Measurements from ENCODE around the gene RPL32.
"Not testable (repeated sequence)": the region's sequence is repeated elsewhere in the genome, so short reads cannot be mapped to it uniquely, and the experiment has no call there.

Gene RPL32

DNA sequence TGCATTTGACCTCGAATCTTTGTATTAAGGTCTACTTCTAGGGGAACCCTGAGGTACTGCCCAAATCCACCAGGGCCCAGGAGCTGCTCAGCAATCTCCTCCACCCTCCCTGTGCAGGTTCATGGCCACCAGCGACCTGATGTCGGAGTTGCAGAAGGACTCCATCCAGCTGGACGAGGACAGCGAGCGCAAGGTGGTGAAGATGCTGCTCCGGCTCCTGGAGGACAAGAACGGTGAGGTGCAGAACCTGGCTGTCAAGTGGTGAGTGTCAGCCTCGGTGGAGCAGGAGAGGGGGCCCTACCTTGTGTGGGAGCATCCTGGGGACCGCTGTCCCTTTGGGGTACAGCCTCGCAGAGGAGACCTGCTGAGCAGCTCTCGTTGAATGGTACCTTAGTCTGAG lies 38.0 kb downstream of the RPL32 start:
- no peak for DNase-seq

DNA sequence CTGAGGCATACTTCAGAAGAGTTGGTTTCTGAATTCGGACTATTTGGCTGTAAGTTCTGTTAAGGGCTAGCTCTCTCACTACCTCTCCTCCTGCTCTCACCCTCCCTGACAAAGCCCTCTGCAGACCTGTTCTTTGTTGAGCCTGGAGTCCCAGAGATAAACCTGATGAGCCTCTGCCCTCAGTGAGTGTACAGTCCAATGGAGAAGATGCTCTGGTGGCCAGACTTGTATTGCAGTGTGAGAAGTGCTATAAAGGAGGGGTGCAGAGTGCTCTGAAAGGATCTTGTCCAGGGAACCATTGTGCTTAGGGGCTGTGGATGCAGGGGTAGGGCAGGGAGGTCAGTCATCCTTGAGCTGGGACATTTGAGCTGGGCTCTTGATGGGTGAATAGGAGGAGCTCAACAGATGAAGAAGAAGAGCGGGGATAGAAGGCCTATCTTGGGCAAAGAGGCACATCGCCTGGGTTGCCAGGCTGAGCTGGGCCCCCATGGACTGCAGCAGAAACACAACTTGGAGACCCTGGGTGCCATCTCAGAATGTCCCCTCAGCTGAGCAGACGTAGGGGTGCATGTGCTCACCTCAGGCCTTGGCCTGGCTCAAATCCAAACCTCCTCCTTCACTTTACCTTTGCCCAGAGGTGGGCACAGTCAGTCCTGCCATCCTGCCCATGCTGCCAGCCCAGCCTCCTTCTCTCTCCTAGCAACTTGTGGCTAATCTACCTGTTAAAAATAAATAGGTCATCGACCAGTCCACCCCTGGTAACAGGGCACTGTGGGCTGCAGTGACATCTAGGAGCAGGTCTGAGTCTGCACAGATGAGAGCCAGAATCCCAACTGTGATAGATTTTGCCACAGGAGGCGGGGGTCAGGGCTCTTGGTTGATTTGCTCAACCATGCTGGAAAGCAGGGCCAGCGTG lies 41.6 kb downstream of the RPL32 start:
- DNase-seq, result no peak

- DNase-seq, result no peak
These were observed 42.7 kb downstream of the RPL32 start for GRCh38 chr3:12798559-12799179.

DNA sequence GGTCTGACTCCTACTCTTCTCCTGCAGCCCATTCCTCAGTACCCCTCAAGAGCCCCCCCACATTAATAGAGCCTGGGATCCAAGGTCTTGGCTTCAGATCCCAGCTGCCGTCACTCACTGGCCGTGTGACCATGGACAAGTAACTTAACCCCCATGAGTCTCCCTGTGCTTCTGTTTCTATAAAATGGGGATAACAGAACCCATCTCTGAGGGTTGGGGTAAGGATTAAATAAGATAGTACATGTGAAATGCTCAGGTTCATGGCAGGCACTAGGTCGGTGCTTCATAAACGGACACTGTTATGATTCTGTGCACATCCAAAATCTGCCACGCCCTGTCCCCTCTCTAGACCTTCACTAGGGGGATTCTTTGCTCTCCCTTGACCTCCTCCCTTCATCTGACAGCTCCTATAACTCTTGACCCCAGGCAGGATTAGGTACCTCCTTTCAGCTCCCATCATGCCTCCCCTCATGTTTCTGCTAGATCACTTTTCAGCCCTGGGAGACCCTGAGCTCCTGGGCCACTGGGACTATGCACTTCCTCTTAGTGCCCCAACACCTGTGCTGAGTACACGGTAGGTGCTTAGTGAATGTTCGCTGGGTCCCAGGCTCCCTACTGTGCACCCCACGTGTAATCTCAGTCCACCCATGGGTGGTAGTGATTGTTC lies 43.3 kb downstream of the RPL32 start:
- DNase-seq, result no peak

DNA sequence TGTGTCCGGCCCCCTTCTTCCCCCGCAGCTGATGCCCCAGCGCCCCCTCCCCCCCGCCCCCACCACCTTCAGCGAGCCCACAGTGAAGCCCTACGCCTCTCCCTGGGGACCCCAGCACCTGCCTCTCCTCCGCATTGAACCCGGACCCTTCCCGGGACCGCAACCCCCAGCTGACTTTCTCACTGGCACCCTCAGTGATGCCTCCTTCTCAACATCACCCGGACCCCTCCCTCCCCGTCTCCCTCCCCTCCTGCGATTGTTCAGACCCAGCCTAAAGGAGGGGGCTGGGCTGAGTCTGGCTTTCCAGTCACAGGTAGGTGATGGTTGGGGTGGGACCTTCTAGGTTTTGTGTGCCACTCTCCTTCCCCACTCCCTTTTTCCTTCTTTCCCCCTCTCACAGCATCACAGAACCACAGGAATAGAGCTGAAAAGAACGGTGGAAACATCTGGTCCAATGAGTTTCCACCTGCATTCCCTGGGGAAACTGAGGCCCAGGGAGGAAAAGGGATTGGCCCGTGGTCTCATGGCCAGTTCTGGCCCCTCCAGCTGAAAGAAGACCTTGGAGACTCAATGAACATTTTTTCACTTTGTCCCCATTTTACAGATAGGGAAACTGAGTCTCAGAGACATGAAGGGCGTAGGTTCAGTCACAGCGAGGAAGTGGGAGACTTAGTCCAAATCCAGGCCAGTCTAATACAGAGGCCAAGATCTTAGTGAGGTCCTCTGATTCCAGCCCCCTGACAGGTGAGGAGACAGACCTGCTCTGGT lies 44.1 kb downstream of the RPL32 start:
- DNase-seq, result no peak

GRCh38 chr3:12796171-12797123 lies 44.9 kb downstream of the RPL32 start, which contains the start of gene CAND2:
Gene CAND2, plus strand, starts transcription at chr3:12796680. Its CDS starts 41 bp downstream, at chr3:12796721.
- peak; percentile 14 to 25 for DNase-seq

- no peak for DNase-seq
These were observed 47.7 kb downstream of the RPL32 start for GRCh38 chr3:12793701-12794100.

GRCh38 chr3:12791430-12791829 lies 49.9 kb downstream of the RPL32 start:
- DNase-seq, result no peak

GRCh38 chr3:12787967-12788690 lies 53.2 kb downstream of the RPL32 start:
- not testable (repeated sequence) for DNase-seq

- peak; percentile 51 to 55 for DNase-seq
These were observed 54.0 kb downstream of the RPL32 start for GRCh38 chr3:12787346-12787745.

DNA sequence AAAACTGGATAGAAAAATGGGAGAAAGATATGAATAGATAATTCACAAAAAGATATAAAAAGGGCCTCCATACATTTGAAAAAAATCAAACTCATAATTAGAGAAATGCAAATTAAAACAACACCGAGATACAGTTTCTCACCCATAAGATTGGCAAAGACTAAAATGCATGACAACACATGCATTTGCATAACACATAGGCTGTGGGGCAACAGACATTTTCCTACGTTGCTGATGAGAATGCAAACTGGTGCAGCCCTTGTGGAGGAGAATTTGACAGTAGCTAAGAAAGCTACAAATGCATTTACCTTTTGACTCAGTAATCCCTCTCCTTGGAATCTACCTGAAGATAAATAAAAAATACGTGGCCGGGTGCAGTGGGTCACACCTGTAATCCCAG lies 56.3 kb downstream of the RPL32 start:
- DNase-seq, result no peak

All from activated CD4-positive, alpha-beta T cell treated with anti-CD3 and anti-CD28 coated beads, Interleukin-2, amount 50 U/mL, for 4 hours (primary cell).